ENCODE data around the gene BCS1L. TPM values are rescaled to one million over a fixed set of nuclear protein-coding genes. Genes with fewer than 3 reads are reported as not detected.

BCS1L gene
- total and polyA plus RNA-seq, 9 of the 15 experiments (the other 6 are each of a cell fraction or from before 2014, with no cell fraction given) = 37.6 to 103 (median 56.7) TPM

GRCh38 chr2:218671654-218672566 is 12.4 kb downstream of the BCS1L start, which contains the start of the genes RNF25 and STK36 (continued):
- TF ChIP-seq TFE3 (CRISPR knock-in tag; IDR thresholded peaks at IDR 0.05) (no peak), U2AF2 (optimal IDR thresholded peaks at IDR 0.05; ENCODE audit: low read depth, low read length) (no peak), SAP30 (IDR thresholded peaks at IDR 0.05; ENCODE audit: borderline replicate concordance, insufficient read depth, low read depth, low read length, poor library complexity, severe bottlenecking) (no peak), ETV6 (IDR thresholded peaks at IDR 0.05; ENCODE audit: borderline replicate concordance in 1 of 2, low read depth in 2 of 2, low read length in 1 of 2) (peak; percentile 84 to 96; a peak in 3 of 4 replicates), ETV6 (CRISPR knock-in tag; IDR thresholded peaks at IDR 0.05; ENCODE audit: borderline replicate concordance) (no peak), ZNF507 (tag; conservative IDR thresholded peaks at IDR 0.05) (no peak), SMAD3 (CRISPR knock-in tag; conservative IDR thresholded peaks at IDR 0.05) (no peak), RREB1 (CRISPR knock-in tag; IDR thresholded peaks at IDR 0.05) (no peak), ESRRA (IDR thresholded peaks at IDR 0.05; ENCODE audit: borderline replicate concordance, low read depth) (no peak), KAT7 (CRISPR knock-in tag; IDR thresholded peaks at IDR 0.05; ENCODE audit: borderline replicate concordance) (no peak), POU5F1 (IDR thresholded peaks at IDR 0.05; ENCODE audit: borderline replicate concordance, low read depth, low read length, partially characterized antibody) (no peak), RFX5 (IDR thresholded peaks at IDR 0.05; ENCODE audit: low read depth, low read length) (no peak), SIX5 (IDR thresholded peaks at IDR 0.05; ENCODE audit: borderline replicate concordance in 1 of 2, insufficient read depth in 1 of 2, low read depth in 1 of 2, low read length in 2 of 2) (no peak), ARID2 (IDR thresholded peaks at IDR 0.05) (no peak), IRF2 (CRISPR knock-in tag; IDR thresholded peaks at IDR 0.05) (no peak), MTA3 (IDR thresholded peaks at IDR 0.05; ENCODE audit: borderline replicate concordance) (no peak), ETV5 (CRISPR knock-in tag; IDR thresholded peaks at IDR 0.05; ENCODE audit: low read depth) (no peak; the same call in 1 of the 2 replicates), THAP7 (CRISPR knock-in tag; IDR thresholded peaks at IDR 0.05) (no peak), TRIM24 (IDR thresholded peaks at IDR 0.05) (no peak), ZZZ3 (IDR thresholded peaks at IDR 0.05) (peak; percentile 79)

Measured in K562 (cell line).